Endothelial cell (in vitro differentiated cells): Measurements from ENCODE around the gene ASXL2. TPM values are rescaled to one million over a fixed set of nuclear protein-coding genes. Genes with fewer than 3 reads are reported as not detected.

ENCODE experiments used
- DNase-seq: peaks from one replicate; pipeline ENCODE4 v3.0.0; 2021; ENCODE audit warnings: low spot score
- H3K27ac Mint-ChIP-seq: one replicate; pipeline ENCODE4 v1.8.0; 2021; ENCODE audit warnings: mixed read lengths, inconsistent platforms; ENCODE audit not compliant: unreplicated experiment
- H3K27me3 Mint-ChIP-seq: one replicate; pipeline ENCODE4 v1.8.0; 2021; ENCODE audit warnings: mild to moderate bottlenecking, moderate library complexity, mixed read lengths, inconsistent platforms; ENCODE audit not compliant: unreplicated experiment
- H3K36me3 Mint-ChIP-seq: one replicate; pipeline ENCODE4 v1.8.0; 2021; ENCODE audit warnings: mild to moderate bottlenecking, low read depth, mixed read lengths, inconsistent platforms; ENCODE audit not compliant: unreplicated experiment
- H3K4me1 Mint-ChIP-seq: one replicate; pipeline ENCODE4 v1.8.0; 2021; ENCODE audit warnings: mild to moderate bottlenecking, mixed read lengths, inconsistent platforms; ENCODE audit not compliant: unreplicated experiment
- H3K4me3 Mint-ChIP-seq: one replicate; pipeline ENCODE4 v1.8.0; 2021; ENCODE audit warnings: mild to moderate bottlenecking, mixed read lengths, inconsistent platforms; ENCODE audit not compliant: unreplicated experiment
- H3K9me3 Mint-ChIP-seq: one replicate; pipeline ENCODE4 v1.8.0; 2021; ENCODE audit warnings: mixed read lengths, inconsistent platforms; ENCODE audit not compliant: unreplicated experiment
- CTCF ChIP-seq: fragments of 200-600 bp; sonication (generic); IDR thresholded peaks from one replicate; pipeline ENCODE4 v1.5.0; 2021; ENCODE audit warnings: antibody characterized with exemption; ENCODE audit not compliant: unreplicated experiment
- total RNA-seq: library from RNA; stranded (reverse); fragmentation: NEBNext Ultra II Directional; extraction: Animal tissue kit (Norgen Biotek cat#: 25700); gene quantifications from one replicate; pipeline ENCODE4 v1.2.1, GENCODE V29; 2021; ENCODE audit not compliant: unreplicated experiment

ASXL2 gene
- total RNA-seq, 1 donor from 2014 or later: 33.4 TPM

GRCh38 chr2:25867396-25868003, 10.8 kb downstream of the ASXL2 start:
- H3K4me3 Mint-ChIP-seq: no peak overlapping the region
- DNase-seq: no peak
- H3K4me1 Mint-ChIP-seq: no peaks in the 10 kb centered on the region
- no peaks in the 10 kb centered on the region for H3K36me3 Mint-ChIP-seq
- H3K27ac Mint-ChIP-seq: no peak overlapping the region
- H3K9me3 Mint-ChIP-seq: no peaks in the 10 kb centered on the region
- no peak for TF ChIP-seq CTCF
- H3K27me3 Mint-ChIP-seq: no peaks in the 10 kb centered on the region

- no peak overlapping the region for H3K27ac Mint-ChIP-seq
- TF ChIP-seq CTCF: no peak
- H3K4me3 Mint-ChIP-seq: no peak overlapping the region
- H3K4me1 Mint-ChIP-seq: peaks cover 4% of the 10 kb centered on the region
- DNase-seq: no peak
- no peaks in the 10 kb centered on the region for H3K36me3 Mint-ChIP-seq
- no peaks in the 10 kb centered on the region for H3K27me3 Mint-ChIP-seq
- no peaks in the 10 kb centered on the region for H3K9me3 Mint-ChIP-seq
Observed at GRCh38 chr2:25856377-25856776, 21.9 kb downstream of the ASXL2 start.

GRCh38 chr2:25855065-25855464, 23.2 kb downstream of the ASXL2 start:
- Mint-ChIP-seq H3K9me3 (no peaks in the 10 kb centered on the region), H3K27ac (no peak overlapping the region), H3K27me3 (no peaks in the 10 kb centered on the region), H3K4me3 (no peak overlapping the region), H3K4me1 (peaks cover 4% of the 10 kb centered on the region), H3K36me3 (no peaks in the 10 kb centered on the region)
- no peak for DNase-seq
- TF ChIP-seq CTCF: no peak

- TF ChIP-seq CTCF: no peak
- Mint-ChIP-seq H3K4me3 (no peak overlapping the region), H3K27me3 (no peaks in the 10 kb centered on the region), H3K9me3 (no peaks in the 10 kb centered on the region), H3K27ac (no peak overlapping the region), H3K4me1 (peaks cover 4% of the 10 kb centered on the region), H3K36me3 (no peaks in the 10 kb centered on the region)
- DNase-seq: no peak
Observed at GRCh38 chr2:25854613-25855012, 23.7 kb downstream of the ASXL2 start.

- Mint-ChIP-seq H3K9me3 (no peaks in the 10 kb centered on the region), H3K4me3 (no peak overlapping the region), H3K4me1 (peaks cover 4% of the 10 kb centered on the region), H3K27ac (no peak overlapping the region), H3K36me3 (no peaks in the 10 kb centered on the region), H3K27me3 (no peaks in the 10 kb centered on the region)
- TF ChIP-seq CTCF: no peak
- DNase-seq: no peak
Observed at GRCh38 chr2:25853038-25853638, 25.1 kb downstream of the ASXL2 start.
